ENCODE results near the gene EPHA3. TPM values are rescaled to one million over a fixed set of nuclear protein-coding genes. Genes with fewer than 3 reads are reported as not detected.

The EPHA3 gene
- total and polyA plus RNA-seq, 11 donors = 1.0 to 9.4 (median 3.5) TPM

GRCh38 chr3:89138048-89138447 lies 30.6 kb downstream of the EPHA3 start:
- Histone ChIP-seq H3K4me1 (no peaks in the 10 kb centered on the region), H3K4me3 (no peak overlapping the region), H3K27me3 (no peaks in the 10 kb centered on the region), H3K27ac (no peak overlapping the region), H3K9me3 (no peaks in the 10 kb centered on the region), H3K36me3 (peaks cover 0 to 5% (median 0%) of the 10 kb centered on the region in 9 donors)
- WGBS, 4 donors = 58 to 77% (median 68%) methylated on average over 2 of the region's 2 CpGs
- DNase-seq = no peak
- intact Hi-C loops (cut with DNase I) = no loop called here
- TF ChIP-seq CTCF (IDR thresholded peaks at IDR 0.05) = no peak
- TF ChIP-seq POLR2A (IDR thresholded peaks at IDR 0.05) = no peak
- no peak for ATAC-seq

DNA sequence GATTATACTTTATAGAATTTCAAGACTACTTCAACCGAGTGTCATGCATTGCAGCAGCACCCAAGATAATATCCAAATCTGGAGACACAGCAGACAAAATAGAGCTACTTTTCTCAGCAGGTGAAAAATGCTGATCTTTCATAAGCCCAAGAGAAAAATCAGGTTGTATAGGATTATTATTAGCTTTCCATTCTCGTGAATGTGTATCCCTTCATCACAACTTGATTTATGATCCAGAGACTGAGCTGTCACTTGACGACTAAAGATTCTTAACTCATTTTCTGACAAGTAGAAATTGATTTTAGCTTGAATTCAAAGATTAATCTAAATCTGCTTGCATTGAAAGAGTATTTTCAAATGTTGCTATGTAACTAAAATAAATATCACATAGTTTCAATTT lies 32.4 kb downstream of the EPHA3 start:
- Histone ChIP-seq H3K27ac (no peak overlapping the region), H3K4me1 (no peaks in the 10 kb centered on the region), H3K4me3 (no peak overlapping the region), H3K27me3 (no peaks in the 10 kb centered on the region), H3K9me3 (no peaks in the 10 kb centered on the region), H3K36me3 (no peaks in the 10 kb centered on the region)
- intact Hi-C loops (cut with DNase I) = no loop called here
- ATAC-seq (no peak), DNase-seq (no peak)
- TF ChIP-seq CTCF (IDR thresholded peaks at IDR 0.05) (no peak), POLR2A (IDR thresholded peaks at IDR 0.05) (no peak)
- WGBS, 4 donors = 82 to 92% (median 87%) methylated on average over 3 of the region's 3 CpGs

GRCh38 chr3:89144080-89144479 lies 36.7 kb downstream of the EPHA3 start:
- Histone ChIP-seq H3K9me3 (no peaks in the 10 kb centered on the region), H3K27me3 (no peaks in the 10 kb centered on the region), H3K36me3 (no peaks in the 10 kb centered on the region), H3K4me3 (no peak overlapping the region), H3K27ac (no peak overlapping the region), H3K4me1 (peaks cover 0 to 4% (median 0%) of the 10 kb centered on the region in 12 donors)
- intact Hi-C loops (cut with DNase I) = no loop called here
- 84 to 86% (median 84%) methylated on average over 2 of the region's 2 CpGs for WGBS, 4 donors
- no peak for DNase-seq
- TF ChIP-seq POLR2A (IDR thresholded peaks at IDR 0.05) (no peak), CTCF (IDR thresholded peaks at IDR 0.05) (no peak)
- ATAC-seq = no peak

DNA sequence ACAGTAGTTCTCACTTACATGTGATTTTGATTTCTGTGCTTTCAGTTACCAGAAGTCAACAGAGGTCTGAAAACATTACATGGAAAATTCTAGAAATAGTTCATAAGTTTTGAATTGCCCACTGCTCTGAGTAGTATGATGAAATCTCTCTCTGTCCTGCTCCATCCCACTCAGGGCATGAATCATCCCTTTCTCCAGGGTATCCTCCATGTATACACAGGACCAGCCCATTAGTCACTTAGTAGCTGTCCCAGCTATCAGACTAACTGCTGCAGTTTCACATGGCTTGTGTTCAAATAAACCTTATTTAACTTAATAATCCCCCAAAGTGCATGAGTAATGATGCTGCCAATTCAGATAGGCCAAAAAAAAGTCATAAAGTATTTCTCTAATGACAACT lies 38.6 kb downstream of the EPHA3 start:
- ATAC-seq (peak; percentile 51 to 100 (median 92)), DNase-seq (no peak)
- Histone ChIP-seq H3K27me3 (no peaks in the 10 kb centered on the region), H3K4me3 (no peak overlapping the region), H3K27ac (no peak overlapping the region), H3K36me3 (no peaks in the 10 kb centered on the region), H3K4me1 (peaks cover 0 to 4% (median 0%) of the 10 kb centered on the region in 12 donors), H3K9me3 (no peaks in the 10 kb centered on the region)
- TF ChIP-seq POLR2A (IDR thresholded peaks at IDR 0.05) (no peak), CTCF (IDR thresholded peaks at IDR 0.05) (no peak)
- intact Hi-C loops (cut with DNase I) = no loop called here
